H7 (cell line): ENCODE data around the gene PLA2G4A. TPM values are rescaled to one million over a fixed set of nuclear protein-coding genes. Genes with fewer than 3 reads are reported as not detected.

Source experiments
- DNase-seq: peaks from one replicate; pipeline ENCODE4 v3.0.0; 2012
- H3K27me3 ChIP-seq: 2 replicates; pipeline ENCODE4 v1.6.0; 2011; ENCODE audit warnings: mild to moderate bottlenecking, low read length; ENCODE audit not compliant: control insufficient read depth, insufficient read depth
- H3K36me3 ChIP-seq: replicated peaks from 2 replicates; pipeline ENCODE4 v1.5.1; 2011; ENCODE audit warnings: low read length; ENCODE audit not compliant: control insufficient read depth, insufficient read depth
- H3K4me3 ChIP-seq: 2 replicates; pipeline ENCODE4 v1.5.1; 2011; ENCODE audit warnings: low read depth, mild to moderate bottlenecking, control low read depth, low read length, moderate library complexity; ENCODE audit not compliant: insufficient read depth
- total RNA-seq: library from RNA; depleted of rRNA; stranded (reverse); fragments of >200 nt; shearing (Covaris generic); gene quantifications from 2 replicates; pipeline ENCODE4 v1.2.3, GENCODE V29; 2014

Gene PLA2G4A
- total RNA-seq, 1 experiment from 2014 or later, result 1.1 TPM

DNA sequence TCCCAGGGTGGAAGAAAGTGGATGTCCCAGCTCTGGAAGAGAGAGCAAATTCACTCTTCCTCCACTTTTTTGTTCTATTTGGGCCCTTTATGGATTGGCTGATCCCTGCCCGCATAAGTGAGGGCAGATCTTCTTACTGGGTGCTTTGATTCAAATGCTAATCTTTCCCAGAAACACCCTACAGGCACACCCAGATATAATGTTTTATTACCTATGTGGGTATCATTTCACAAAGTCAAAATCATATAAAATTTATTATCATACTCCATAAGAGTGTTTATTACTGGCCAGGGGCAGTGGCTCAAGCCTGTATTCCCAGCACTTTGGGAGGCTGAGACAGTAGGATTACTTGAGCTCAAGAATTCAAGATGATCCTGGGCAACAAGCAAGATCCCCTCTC lies 16.9 kb upstream of the PLA2G4A start:
- no peaks in the 10 kb centered on the region for H3K36me3 ChIP-seq
- H3K4me3 ChIP-seq, result no peak overlapping the region
- no peaks in the 10 kb centered on the region for H3K27me3 ChIP-seq
- no peak for DNase-seq

DNA sequence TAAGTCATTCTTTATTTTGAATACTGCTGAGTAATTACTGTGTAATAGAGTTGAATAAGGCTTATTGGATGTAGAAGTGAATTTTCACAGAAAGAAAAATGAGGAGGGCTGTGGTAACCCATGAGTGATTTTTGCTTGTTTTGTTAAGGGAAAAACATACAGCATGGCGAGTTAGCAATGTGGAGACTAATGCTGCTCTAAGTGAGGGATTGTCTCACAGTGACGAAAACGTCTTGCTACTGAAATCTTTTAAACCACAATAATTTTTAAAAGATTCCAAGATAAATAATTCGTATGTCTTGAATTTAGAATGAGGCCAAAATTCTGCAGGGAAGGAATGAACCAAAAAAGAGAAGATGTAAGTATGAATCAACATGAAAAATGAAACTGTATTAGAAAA lies 16.2 kb upstream of the PLA2G4A start:
- Histone ChIP-seq H3K4me3 (no peak overlapping the region), H3K36me3 (no peaks in the 10 kb centered on the region), H3K27me3 (no peaks in the 10 kb centered on the region)
- no peak for DNase-seq

DNA sequence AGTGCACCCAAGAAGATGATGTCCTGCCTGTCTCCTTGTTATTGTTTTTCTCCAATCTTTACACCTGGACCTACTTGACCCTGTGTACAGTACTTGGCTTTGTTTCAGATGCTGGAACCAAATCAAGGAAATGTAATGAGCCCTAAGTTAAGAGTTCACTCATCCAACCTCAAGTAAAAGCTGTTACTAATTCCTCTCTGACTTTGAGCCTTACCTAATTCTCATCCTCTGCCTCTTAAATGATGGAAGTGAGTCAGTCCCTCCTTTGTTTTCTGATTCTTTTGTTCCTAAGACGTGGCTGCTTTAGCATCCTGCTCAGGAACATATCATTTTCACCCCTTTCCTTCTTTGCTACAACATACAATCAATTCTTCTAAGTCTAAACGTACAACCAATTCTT lies 15.3 kb upstream of the PLA2G4A start:
- no peak for DNase-seq
- H3K36me3 ChIP-seq, result no peaks in the 10 kb centered on the region
- no peaks in the 10 kb centered on the region for H3K27me3 ChIP-seq
- H3K4me3 ChIP-seq, result no peak overlapping the region

DNA sequence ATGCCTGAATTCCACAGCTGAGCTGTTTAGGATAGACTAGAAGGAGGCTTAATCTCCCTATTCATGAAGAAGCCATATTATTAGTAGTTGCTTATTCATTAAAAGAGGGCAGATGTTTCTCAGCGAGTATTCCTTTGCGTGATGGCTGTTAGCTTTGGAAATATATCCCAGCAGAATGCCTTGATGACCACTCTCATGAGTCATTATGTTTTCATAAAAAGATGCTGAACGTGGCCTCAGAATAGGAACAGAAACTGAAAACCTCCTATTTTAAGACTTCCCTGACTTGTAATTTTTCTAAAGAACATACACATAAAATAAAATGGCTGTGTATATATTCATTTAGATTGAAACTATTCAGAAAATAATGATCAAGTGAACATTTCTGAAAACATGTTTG lies 9.6 kb upstream of the PLA2G4A start:
- no peaks in the 10 kb centered on the region for H3K27me3 ChIP-seq
- H3K36me3 ChIP-seq, result no peaks in the 10 kb centered on the region
- no peak overlapping the region for H3K4me3 ChIP-seq
- DNase-seq, result no peak

DNA sequence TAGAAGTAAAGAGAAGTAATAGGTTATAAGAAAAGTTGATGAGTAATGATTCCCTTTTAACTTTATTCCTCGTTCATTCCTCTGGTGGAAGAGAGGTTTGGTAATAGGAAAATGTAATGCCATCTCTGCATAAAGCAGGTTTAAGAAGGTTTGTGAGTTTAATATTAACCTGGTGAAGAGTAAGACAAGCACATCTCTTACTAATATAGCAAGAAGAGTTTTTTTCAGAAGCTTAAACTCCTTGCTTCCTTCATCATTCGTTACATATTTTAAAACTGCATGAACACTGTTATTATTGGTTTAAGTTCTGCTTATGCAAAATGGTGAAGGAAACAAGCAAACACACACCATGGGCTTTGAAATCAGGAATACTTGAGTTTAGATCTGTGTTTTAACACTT lies 9.2 kb upstream of the PLA2G4A start:
- H3K4me3 ChIP-seq, result no peak overlapping the region
- no peaks in the 10 kb centered on the region for H3K36me3 ChIP-seq
- DNase-seq, result no peak
- H3K27me3 ChIP-seq, result no peaks in the 10 kb centered on the region

DNA sequence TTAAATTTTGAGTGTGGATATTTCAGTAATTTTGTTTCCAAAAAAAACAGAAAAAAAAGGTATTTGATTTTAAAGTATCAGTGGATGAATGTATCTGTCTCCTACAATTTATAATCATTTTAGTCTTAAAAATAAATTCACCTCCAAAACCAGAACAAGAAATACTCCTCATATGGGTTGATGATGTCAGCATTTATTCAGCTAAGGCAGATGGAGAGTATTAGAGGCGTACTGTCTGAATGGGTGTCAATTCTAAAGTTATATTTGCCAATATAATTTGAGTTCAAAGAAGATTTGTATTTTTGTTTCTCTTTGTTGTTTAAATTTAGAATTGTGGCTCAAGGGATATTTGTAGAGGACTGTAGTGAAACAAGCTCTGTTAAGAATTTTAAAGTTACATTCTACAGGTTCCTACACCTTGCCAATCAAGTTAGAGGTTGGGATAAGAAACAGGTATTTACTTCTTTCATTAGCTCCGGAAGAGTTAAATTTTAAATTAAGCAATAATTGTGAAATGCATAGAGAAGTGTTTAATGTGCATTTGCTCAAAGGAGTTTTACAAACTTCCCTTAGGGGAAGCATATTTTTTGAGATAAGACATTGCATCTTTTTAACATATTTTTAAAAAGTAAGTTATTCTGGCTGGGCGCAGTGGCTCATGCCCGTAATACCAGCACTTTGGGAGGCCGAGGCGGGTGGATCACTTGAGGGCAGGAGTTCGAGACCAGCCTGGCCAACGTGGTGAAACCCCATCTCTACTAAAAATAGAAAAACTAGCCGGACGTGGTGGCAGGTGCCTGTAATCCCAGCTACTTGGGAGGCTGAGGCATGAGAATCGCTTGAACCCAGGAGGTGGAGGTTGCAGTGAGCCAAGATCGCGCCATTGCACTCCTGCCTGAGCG lies 1.2 kb downstream of the PLA2G4A start:
- Histone ChIP-seq H3K4me3 (no peak overlapping the region), H3K27me3 (no peaks in the 10 kb centered on the region), H3K36me3 (no peaks in the 10 kb centered on the region)
- no peak for DNase-seq

DNA sequence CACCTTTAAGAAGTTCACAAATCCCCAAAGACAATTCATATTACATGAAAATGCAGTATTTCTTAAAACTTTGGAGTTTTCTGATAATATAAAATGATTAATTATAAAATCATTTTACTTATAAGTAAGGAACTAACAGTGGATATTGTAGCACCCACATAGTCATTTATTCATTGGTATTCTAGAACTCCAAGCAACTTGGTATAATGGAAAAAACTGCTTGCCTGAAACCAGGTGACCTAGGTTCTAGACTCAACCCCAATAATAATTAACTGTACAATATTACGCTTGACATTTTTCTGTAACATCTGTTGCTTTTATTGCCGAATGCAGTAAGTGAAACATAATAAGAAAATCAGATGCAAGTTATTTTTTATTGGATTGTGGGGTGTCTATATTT lies 2.4 kb downstream of the PLA2G4A start:
- no peak overlapping the region for H3K4me3 ChIP-seq
- H3K36me3 ChIP-seq, result no peaks in the 10 kb centered on the region
- no peak for DNase-seq
- H3K27me3 ChIP-seq, result no peaks in the 10 kb centered on the region

DNA sequence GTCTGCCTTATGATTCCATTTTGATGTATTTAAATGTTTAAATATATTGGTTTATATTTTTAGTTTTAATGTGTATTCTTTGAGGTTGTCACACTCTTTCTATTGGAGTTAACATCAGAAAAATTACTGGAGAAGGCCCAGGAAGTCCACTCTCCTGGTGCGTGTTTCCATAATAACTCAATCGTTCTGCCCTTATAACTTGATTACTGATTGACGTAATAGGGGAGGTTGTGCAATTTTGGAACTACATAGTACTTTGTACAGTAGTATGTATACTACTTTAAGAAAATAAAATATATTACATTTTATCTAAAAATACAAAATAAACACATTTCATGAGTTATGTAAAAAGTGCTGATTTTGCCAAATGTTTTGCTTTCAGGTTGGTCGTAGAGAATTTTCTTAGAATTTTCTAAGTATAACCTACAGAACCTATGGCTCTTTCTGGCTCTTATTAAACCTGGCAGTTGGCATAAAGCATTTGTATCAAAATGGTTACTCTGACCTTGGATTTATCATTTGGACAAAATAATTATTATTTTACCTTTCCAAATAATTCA lies 5.7 kb downstream of the PLA2G4A start:
- Histone ChIP-seq H3K36me3 (no peaks in the 10 kb centered on the region), H3K27me3 (no peaks in the 10 kb centered on the region), H3K4me3 (no peak overlapping the region)
- DNase-seq, result no peak

DNA sequence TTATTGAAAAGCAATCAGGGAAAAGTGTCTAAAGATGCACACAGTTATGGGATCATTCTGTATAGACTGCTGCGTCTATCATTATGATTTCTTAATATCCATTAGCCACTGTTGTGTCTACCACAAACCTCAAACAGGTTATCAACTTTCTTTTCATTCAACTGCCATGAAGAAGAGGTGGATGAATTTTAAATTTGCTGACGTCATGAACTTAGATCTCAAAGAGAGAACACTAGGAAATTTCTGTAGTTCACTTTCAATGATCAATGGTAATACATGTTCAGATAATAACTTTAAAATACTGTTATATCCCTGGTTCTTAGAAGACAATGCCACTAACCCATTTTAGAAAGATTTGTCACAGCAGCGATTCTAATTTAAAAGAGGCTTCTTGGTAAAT lies 6.7 kb downstream of the PLA2G4A start:
- no peaks in the 10 kb centered on the region for H3K27me3 ChIP-seq
- no peak for DNase-seq
- H3K36me3 ChIP-seq, result no peaks in the 10 kb centered on the region
- H3K4me3 ChIP-seq, result no peak overlapping the region

DNA sequence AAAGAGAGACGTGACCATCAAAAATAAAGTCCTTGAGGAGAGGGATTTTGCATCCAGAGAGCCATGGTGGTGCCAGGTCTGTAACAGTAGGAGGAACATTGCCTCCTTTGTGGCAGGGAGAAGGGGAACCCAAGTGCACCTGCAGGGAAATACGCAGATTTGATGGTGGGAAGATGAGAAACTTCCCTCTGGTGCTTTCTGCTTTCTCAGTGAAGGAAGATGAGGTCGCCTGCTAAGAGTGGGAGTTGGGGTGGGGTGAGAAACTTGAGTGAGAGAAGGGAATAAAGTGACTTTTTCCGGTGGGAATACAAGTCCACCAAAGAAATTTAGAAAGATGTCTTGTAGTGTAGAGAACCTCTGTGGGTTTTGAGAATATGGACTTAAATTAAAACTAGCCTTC lies 9.1 kb downstream of the PLA2G4A start:
- H3K36me3 ChIP-seq, result no peaks in the 10 kb centered on the region
- no peak overlapping the region for H3K4me3 ChIP-seq
- H3K27me3 ChIP-seq, result no peaks in the 10 kb centered on the region
- DNase-seq, result no peak

DNA sequence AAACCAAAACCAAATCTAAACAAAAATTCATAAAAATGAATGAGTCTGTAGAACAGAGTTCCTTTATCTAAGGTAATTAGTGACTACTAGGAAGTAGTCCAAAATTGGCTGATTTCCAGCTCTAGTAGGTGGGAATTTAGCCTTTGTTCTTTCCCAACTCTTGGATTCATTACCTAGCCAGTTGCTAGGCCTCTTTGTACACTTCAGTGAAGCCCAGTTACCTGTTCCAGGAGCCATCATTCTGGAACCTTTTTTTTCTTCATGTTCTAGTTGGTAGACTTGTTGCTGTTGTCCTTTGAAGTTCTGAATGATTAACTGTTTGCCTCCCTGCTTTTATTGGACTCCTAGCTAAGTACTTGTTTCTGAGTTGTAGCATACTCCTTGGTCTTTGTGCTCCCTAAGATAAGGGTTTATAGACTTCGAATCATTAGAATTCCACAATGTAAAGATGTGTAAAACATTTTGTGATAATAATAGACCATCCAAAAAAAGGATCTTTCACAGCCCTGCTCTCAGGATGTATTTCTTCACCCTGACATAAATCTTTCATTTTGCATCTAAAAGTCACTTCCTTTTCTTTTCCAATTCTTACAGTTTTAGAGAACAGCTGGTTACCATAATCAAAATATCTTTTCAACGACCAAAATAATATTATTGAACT lies 9.8 kb downstream of the PLA2G4A start:
- H3K27me3 ChIP-seq, result no peaks in the 10 kb centered on the region
- H3K36me3 ChIP-seq, result no peaks in the 10 kb centered on the region
- no peak for DNase-seq
- H3K4me3 ChIP-seq, result no peak overlapping the region

DNA sequence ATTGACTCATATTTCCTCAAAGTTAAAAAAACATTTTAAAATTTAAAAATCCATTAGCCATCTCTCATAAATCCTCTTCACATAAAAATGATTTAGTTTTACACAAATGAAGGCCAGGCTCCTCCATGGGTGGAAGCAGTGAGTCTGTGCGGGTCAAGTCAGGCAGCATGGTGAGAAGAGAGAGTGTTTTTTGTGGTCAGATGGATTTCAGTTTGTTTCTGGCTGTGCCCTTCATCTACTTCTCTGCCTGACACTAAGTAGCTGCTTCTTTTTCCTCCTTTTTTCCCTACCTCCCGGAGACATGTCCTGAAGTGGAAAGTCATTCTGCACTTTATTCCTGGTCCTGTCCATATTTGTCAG lies 10.3 kb downstream of the PLA2G4A start:
- no peaks in the 10 kb centered on the region for H3K27me3 ChIP-seq
- H3K36me3 ChIP-seq, result no peaks in the 10 kb centered on the region
- no peak overlapping the region for H3K4me3 ChIP-seq
- no peak for DNase-seq

DNA sequence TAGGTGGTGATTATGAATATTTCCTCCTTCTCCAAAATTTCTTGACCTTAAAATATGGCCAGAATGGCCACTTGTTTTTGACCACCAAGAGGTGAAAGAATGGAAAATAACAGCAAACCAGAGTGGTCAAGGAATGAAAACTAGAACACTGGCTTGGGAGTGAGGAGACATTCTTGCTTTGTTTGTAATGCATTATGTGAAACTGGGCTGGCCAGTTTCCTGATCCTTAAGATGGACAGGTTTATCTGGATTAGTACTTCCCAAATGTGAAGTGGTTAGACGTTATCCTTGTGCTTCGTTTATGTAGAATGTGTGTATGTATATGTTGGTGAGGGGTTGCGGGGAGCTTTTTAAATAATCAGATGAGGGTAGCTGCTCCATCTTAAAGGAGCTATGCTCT lies 12.8 kb downstream of the PLA2G4A start:
- DNase-seq, result no peak
- no peak overlapping the region for H3K4me3 ChIP-seq
- no peaks in the 10 kb centered on the region for H3K36me3 ChIP-seq
- H3K27me3 ChIP-seq, result no peaks in the 10 kb centered on the region

DNA sequence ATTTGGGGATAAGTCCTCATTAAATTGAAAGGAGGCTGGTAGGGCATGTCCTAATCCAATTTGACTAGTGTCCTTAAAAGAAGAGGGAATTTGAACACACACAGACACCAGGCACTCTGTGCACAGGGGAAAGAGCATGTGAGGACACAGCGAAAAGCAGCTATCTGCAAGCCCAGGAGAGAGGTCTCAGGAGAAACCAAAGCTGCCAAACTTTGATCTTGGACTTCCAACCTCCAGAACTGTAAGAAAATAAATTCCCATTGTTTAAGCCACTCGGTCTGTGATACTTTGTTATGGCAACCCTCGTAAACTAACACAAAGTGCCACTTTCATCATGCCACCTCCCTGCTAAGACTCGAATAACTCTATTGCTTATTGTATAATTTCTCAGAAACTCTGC lies 13.8 kb downstream of the PLA2G4A start:
- Histone ChIP-seq H3K36me3 (no peaks in the 10 kb centered on the region), H3K27me3 (no peaks in the 10 kb centered on the region), H3K4me3 (no peak overlapping the region)
- DNase-seq, result no peak

DNA sequence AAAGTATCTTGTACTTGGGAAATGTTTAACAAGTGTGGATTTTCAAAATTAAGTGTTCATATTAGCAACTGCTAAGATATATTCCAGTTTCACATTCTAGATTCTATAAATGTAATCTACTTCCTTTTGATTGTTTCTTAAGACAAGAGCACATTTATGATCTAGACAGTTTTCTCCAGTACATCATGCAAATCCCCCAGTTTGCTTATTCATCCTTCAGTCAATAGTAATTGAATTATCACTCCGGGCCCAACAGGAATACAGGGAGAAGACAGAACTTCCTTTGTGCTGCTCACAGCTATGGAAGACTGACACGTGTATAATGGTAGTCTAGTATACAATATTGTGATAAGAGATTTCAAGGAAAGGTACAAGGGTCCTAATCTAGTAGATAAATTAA lies 14.5 kb downstream of the PLA2G4A start:
- no peak for DNase-seq
- H3K4me3 ChIP-seq, result no peak overlapping the region
- no peaks in the 10 kb centered on the region for H3K27me3 ChIP-seq
- no peaks in the 10 kb centered on the region for H3K36me3 ChIP-seq
